GM18505 (cell line): ENCODE measurements around the gene ETV5.

Experiments
- ATAC-seq: cut with Tn5 transposase; IDR thresholded peaks from one replicate; pipeline ENCODE4 v1.9.1; 2021; ENCODE audit not compliant: unreplicated experiment
- POLR2A ChIP-seq: IDR thresholded peaks from 4 replicates; pipeline ENCODE4 v1.6.1; 2011; ENCODE audit warnings: borderline replicate concordance; ENCODE audit not compliant: insufficient read depth, insufficient read length; ENCODE audit errors: extremely low read depth

Gene ETV5

DNA sequence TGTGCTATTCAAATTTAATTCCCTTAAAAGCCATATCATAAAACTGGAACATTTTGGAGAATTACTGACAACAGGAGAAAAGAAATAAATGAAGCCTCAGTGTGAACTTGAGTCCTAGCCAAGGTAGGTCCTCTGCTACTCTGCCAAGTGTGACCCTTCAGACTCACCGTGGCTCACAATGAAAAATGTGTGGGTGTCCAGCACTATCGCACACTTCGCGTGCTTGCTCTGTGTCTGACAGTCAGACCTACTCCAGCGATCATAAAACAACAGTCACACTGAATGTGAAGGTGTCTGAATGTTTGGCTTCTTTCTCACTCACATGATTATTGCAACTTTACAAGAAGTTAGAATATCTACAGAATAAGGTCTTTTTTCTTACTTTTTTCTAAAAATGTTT lies 105.3 kb downstream of the ETV5 start:
- no peak for TF ChIP-seq POLR2A
- ATAC-seq, result no peak

DNA sequence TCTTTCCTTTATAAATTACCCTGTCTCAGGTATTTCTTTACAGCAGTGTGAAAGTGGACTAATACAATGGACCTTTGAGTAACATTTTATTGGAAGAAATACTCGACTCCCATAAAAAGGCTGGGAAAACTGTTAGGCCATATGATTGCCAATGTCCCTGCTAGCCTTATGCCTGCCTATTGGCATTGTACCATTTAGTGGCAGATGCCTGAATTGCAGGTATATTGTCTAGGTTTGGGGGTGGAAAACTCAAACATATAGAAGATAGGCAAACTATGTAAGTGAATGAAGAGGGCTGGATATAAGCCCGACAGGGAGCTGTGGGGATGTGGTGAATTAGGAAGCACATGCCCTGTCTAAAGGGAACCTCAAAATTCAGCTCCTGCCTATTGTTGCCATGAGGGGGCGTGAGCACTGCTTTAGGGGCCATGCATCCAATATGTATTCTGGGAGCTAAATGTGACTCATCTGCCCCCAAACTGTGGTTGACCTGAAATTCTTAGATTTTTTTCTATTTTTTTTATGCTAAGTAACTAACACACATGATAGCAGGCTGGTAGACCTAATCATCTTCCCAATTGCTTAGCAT lies 105.9 kb downstream of the ETV5 start:
- ATAC-seq, result no peak
- TF ChIP-seq POLR2A, result no peak

DNA sequence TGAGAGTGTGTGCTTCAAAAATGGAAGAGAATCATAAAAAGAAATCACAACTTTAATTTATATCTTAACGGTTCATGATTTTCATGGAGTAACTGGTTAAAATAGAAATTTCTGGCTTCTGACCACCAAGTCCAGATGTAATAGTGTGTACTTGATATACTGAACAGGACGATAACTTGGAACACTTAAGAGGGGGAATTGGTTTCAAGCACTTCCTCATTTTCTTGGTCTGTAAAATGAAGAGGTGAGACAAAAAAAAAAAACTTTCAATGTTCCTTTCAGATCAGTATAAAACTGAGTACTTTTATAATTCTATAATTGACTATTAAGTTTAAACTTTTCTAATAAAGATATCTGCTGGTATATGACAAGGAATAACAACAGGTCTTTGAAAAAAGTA lies 107.0 kb downstream of the ETV5 start:
- TF ChIP-seq POLR2A, result no peak
- ATAC-seq, result no peak

DNA sequence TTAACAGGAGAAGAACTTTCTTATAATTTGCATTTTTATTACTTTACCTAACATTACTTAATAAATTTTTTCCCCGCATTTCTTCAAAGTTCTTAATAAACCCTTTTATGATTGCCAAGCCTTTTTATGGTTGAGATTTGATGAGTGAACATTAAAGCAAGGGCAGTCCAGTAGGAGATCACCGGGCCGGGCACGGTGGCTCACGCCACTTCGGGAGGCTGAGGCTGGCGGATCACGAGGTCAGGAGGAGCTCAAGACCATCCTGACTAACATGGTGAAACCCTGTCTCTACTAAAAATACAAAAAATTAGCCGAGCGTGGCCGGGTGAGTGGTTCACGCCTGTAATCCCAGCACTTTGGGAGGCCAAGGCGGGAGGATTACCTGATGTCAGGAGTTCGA lies 109.7 kb downstream of the ETV5 start:
- TF ChIP-seq POLR2A, result no peak
- ATAC-seq, result no peak

DNA sequence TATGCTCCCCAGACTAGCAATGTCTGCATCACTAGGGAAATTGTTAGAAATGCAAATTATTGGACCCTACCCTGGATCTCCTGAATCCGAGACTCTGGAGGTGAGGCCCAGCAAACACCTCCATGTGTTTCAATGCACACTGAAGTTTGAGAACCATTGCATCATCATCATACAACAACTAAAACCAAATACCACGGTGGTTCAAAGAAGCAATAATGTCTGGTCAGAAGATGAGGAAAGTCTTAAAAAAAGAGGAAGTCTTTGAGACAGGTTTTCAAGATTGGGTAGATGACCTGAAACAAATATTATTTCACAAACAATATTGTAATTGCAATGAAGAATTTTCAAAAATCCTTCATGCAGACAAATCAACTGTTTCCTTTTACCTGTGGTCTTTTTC lies 110.8 kb downstream of the ETV5 start:
- no peak for TF ChIP-seq POLR2A
- no peak for ATAC-seq

DNA sequence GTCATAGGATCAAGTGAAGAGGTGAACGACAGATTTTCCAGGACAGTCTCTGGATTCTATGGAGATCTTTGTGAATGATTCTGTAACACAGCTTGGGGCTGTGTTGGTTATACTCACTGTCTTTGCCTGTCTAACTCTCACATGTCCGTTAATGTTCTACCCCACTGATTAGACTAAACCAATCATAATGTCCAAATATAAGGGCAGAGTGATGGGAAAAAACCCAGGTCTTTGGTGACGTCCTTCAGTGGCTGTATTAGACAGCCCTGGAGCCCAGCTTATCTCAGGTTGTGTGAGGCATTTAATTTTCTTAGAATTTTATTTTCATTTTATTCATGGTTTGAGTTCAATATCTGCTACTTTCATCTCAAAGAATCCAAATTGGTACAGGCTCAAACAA lies 111.8 kb downstream of the ETV5 start:
- no peak for TF ChIP-seq POLR2A
- ATAC-seq, result no peak
